ENCODE data around the gene LY6G6C. TPM values are rescaled to one million over a fixed set of nuclear protein-coding genes. Genes with fewer than 3 reads are reported as not detected.

LY6G6C gene
- total RNA-seq, 6 experiments from 2014 or later, result not detected

DNA sequence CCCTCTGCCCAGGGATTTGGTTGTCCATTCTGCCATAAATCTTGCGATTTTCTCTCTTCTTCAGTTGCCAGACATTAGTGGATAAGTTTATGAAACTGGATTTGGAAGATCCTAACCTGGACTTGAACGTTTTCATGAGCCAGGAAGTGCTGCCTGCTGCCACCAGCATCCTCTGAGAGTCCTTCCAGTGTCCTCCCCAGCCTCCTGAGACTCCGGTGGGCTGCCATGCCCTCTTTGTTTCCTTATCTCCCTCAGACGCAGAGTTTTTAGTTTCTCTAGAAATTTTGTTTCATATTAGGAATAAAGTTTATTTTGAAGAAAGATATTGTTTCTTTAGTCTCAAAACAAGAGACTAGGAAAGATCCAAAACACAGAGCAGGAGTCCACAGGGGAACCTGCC lies 40.8 kb upstream of the LY6G6C start, which contains the start of gene SAPCD1:
SAPCD1 (plus strand) TSS at position 301 of the 400 bp plus-strand sequence. CDS start 399 bp downstream, outside the sequence.
- H3K4me3 Mint-ChIP-seq, result peak within 1 kb of the TSS; percentile 0; the same call in 1 of the 2 replicates
- H3K36me3 Mint-ChIP-seq (ENCODE audit: low read depth), result peaks cover 7% of the 10 kb centered on the region; the same call in 1 of the 2 replicates
- H3K27me3 Mint-ChIP-seq (ENCODE audit: insufficient read depth), result no peaks in the 10 kb centered on the region; the same call in 1 of the 2 replicates
- TF ChIP-seq, protein P1, sequence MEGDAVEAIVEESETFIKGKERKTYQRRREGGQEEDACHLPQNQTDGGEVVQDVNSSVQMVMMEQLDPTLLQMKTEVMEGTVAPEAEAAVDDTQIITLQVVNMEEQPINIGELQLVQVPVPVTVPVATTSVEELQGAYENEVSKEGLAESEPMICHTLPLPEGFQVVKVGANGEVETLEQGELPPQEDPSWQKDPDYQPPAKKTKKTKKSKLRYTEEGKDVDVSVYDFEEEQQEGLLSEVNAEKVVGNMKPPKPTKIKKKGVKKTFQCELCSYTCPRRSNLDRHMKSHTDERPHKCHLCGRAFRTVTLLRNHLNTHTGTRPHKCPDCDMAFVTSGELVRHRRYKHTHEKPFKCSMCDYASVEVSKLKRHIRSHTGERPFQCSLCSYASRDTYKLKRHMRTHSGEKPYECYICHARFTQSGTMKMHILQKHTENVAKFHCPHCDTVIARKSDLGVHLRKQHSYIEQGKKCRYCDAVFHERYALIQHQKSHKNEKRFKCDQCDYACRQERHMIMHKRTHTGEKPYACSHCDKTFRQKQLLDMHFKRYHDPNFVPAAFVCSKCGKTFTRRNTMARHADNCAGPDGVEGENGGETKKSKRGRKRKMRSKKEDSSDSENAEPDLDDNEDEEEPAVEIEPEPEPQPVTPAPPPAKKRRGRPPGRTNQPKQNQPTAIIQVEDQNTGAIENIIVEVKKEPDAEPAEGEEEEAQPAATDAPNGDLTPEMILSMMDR (IDR thresholded peaks at IDR 0.05), result no peak
- H3K4me1 Mint-ChIP-seq (ENCODE audit: low read depth), result peaks cover 29% of the 10 kb centered on the region
- DNase-seq, result no peak
- H3K27ac Mint-ChIP-seq, result peak within 1 kb of the TSS; percentile 58
- no peaks in the 10 kb centered on the region for H3K9me3 Mint-ChIP-seq

DNA sequence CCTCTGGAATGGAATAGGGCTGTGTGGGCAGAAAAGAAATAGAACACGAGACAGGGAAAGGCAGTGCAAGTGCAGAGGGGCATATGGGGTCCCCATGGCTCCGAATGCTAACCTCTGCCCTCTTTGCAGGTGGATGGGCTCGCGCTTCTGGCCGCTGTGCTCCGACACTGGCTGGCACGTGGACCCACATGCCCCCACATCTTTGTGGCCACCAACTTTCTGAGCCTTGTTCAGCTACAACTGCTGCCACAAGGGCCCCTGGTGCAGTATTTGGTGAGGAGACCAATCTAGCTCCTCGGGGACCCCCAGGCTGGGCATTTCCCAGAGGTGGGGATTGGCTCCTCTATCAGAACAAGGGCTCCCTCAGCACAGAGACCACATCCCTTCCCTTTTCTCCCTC lies 39.8 kb upstream of the LY6G6C start:
- no peaks in the 10 kb centered on the region for H3K9me3 Mint-ChIP-seq
- H3K27me3 Mint-ChIP-seq (ENCODE audit: insufficient read depth), result no peaks in the 10 kb centered on the region
- no peak for DNase-seq
- H3K36me3 Mint-ChIP-seq (ENCODE audit: low read depth), result peaks cover 7% of the 10 kb centered on the region; the same call in 1 of the 2 replicates
- TF ChIP-seq, protein P1 (IDR thresholded peaks at IDR 0.05), result no peak
- no peak overlapping the region for H3K4me3 Mint-ChIP-seq
- H3K27ac Mint-ChIP-seq, result no peak overlapping the region
- peaks cover 25% of the 10 kb centered on the region for H3K4me1 Mint-ChIP-seq (ENCODE audit: low read depth)

DNA sequence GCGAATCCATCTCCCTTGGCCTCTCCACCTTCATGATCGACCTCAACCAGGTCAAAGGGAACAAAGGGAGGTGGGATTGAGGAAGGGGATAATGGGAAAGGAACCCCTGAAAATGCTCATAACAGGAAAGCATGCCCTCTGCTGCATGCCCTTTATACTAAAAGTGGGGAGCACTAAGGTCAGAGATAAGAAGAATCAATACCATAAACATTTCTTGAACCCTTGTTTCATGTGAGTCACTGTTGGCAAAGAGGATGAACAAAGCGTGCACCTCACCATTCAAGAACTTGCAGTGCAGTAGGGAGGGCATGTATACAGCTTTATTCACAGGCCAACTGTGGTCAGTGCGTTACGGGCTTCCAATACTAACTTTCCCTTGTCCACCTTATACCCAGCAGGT lies 39.2 kb upstream of the LY6G6C start:
- Mint-ChIP-seq H3K4me3 (no peak overlapping the region), H3K27me3 (ENCODE audit: insufficient read depth) (no peaks in the 10 kb centered on the region), H3K36me3 (ENCODE audit: low read depth) (peaks cover 7% of the 10 kb centered on the region; the same call in 1 of the 2 replicates), H3K4me1 (ENCODE audit: low read depth) (peaks cover 19% of the 10 kb centered on the region), H3K27ac (no peak overlapping the region), H3K9me3 (no peaks in the 10 kb centered on the region)
- TF ChIP-seq, protein P1 (IDR thresholded peaks at IDR 0.05), result no peak
- DNase-seq, result no peak

DNA sequence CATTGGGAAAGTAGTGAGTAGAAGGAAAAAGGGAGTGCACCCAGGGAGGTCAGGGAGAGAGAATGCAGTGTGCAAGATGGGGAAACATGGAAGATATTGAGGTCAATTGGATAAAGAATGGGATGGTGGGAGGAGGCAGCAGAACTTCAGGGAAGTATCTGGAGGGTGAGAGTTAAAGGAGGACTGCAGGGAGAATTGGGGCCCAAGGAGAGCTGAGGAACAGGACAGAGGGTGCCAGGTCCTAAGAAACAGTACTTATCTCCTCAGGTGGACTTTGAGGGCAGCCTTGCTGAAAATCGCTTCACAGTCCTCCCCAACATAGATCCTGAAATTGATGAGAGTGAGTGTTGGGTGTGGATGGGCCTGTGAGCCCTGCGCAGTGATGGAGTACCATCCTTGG lies 36.7 kb upstream of the LY6G6C start:
- Mint-ChIP-seq H3K27me3 (ENCODE audit: insufficient read depth) (no peaks in the 10 kb centered on the region), H3K36me3 (ENCODE audit: low read depth) (peaks cover 7% of the 10 kb centered on the region; the same call in 1 of the 2 replicates), H3K9me3 (no peaks in the 10 kb centered on the region), H3K27ac (no peak overlapping the region), H3K4me3 (no peak overlapping the region), H3K4me1 (ENCODE audit: low read depth) (peaks cover 4% of the 10 kb centered on the region)
- TF ChIP-seq, protein P1 (IDR thresholded peaks at IDR 0.05), result no peak
- DNase-seq, result no peak

DNA sequence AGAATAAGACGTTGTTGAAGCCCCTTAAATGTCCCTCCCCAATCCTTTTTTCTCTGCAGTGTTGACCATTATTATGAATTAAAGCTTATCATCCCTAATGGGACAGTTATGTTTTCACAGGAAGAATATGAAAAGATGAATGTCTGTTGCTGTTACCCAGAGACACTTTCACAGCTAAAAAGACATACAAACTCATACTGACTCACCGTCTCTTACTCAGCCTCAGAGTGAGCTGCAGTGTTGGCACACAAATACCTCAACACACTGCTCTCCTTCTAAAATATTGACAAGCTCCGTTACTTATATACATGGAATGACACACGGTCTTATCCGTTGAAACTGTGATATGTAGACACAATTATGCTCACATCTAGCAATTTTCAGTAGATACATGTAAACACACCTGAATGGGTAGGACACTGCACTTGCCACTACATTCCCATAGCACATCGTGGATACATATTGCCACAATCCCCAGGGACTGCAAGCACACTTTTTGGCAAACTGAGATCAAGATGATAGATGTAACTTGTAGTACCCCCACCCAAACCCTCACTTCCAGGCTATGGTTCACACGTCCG lies 31.3 kb upstream of the LY6G6C start:
- Mint-ChIP-seq H3K4me1 (ENCODE audit: low read depth) (peaks cover 16% of the 10 kb centered on the region), H3K9me3 (no peaks in the 10 kb centered on the region), H3K4me3 (peak overlapping the region; percentile 16; the same call in 1 of the 2 replicates), H3K27me3 (ENCODE audit: insufficient read depth) (no peaks in the 10 kb centered on the region), H3K36me3 (ENCODE audit: low read depth) (peaks cover 5% of the 10 kb centered on the region; the same call in 1 of the 2 replicates), H3K27ac (peak overlapping the region; percentile 83)
- TF ChIP-seq, protein P1 (IDR thresholded peaks at IDR 0.05), result no peak
- DNase-seq, result peak; percentile 82

All from HFFc6 (cell line).